NCI-H446 treated with DMSO at 0.1 percent for 48 hours (cell line): Measurements from ENCODE around the gene TBXAS1.
"Not testable (repeated sequence)": the region's sequence is repeated elsewhere in the genome, so short reads cannot be mapped to it uniquely, and the experiment has no call there.

Experiments used
- DNase-seq: peaks from one replicate; lab custom pipeline; 2025; lab: John Stamatoyannopoulos, UW

Gene TBXAS1

DNA sequence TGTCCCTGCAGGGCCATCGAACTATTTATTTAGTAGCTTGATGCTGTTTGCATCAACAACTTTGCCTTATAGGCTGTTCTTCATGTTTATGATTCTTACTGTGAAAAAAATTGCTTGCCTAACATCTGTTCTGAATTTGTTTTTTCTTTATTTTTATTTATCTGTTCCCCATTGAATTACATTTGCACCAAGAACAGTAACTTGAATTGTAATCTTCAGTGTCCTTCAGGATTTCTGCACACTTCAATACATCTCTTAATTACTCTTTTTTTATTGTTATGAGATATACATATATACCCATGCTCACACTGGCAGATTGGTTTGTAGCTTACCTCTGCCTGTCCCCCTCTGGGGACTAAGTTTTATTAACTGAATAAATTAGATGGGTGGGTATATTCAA is 64.4 kb downstream of the TBXAS1 start:
- no peak for DNase-seq

DNA sequence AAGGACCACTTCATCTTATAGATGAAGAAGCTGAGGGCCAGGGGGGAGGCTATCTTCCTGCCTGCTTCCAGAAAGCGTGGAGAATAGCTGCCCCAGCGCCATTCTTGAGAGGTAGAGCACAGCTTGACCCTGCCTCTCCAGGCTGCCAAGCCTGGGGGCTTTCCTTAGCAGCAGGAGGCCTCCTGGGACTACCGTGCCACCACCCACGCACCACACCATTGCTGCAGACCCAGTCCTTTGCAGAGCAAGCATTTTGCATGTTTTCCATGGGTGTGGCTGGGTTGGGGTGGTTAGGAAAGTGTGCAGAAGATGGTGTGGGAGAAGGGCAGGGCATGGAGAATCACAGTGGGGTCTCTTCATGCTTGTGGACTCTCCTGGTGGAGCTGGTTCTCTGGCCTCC is 64.9 kb downstream of the TBXAS1 start:
- DNase-seq = no peak

DNA sequence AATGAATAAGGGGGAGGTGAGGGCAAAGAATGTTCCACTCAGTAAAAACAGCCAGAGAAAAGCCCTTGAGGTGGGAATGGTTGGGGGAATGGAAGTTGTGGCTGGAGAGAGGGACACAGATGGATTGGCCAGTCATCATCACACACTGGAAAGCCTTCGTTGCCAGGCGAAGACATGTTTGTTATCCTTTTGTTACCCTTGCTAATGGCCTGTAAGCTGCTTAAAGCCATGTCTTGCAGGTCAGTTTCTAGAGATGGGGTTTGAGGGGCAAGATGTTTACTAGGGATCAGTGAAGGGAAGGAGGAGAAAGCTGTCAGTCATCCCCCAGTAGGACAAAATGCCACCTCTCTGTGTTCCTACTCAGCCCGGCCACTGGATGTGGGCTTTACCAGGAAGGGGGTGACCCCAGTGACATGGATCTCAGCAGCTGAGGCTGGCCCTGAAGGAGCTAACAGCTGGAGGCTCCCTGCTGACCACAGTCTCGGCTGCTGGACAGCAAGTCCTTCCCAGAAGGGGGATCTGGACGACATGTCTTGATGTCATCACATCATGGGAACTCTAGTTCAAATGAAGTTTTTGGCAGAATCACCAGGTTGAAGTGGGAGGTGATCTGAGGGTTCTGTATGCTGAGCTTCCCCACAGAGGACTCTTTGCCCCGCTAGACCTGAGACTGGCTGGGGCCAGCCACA is 66.2 kb downstream of the TBXAS1 start:
- no peak for DNase-seq

DNA sequence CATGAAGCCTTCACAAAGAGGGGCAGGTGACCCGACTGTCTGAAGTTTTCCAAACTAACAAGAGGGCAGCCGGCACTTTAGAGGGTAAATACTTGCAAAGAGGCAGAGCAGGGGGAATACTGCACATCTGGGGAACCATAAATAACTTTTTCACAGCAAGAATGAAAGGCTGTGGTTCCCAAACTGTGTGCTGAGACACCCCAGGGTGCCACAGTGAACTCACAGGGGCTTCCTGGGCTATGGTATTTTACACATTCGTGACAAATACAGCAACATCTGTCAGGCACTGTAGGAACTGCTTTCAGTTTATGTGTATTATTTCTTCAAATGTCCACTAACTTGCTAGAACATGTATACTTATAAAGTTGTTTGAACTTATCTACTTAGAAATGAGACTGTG is 67.2 kb downstream of the TBXAS1 start:
- no peak for DNase-seq

- DNase-seq = no peak
Measured at GRCh38 chr7:139896831-139897230, 67.8 kb downstream of the TBXAS1 start.

DNA sequence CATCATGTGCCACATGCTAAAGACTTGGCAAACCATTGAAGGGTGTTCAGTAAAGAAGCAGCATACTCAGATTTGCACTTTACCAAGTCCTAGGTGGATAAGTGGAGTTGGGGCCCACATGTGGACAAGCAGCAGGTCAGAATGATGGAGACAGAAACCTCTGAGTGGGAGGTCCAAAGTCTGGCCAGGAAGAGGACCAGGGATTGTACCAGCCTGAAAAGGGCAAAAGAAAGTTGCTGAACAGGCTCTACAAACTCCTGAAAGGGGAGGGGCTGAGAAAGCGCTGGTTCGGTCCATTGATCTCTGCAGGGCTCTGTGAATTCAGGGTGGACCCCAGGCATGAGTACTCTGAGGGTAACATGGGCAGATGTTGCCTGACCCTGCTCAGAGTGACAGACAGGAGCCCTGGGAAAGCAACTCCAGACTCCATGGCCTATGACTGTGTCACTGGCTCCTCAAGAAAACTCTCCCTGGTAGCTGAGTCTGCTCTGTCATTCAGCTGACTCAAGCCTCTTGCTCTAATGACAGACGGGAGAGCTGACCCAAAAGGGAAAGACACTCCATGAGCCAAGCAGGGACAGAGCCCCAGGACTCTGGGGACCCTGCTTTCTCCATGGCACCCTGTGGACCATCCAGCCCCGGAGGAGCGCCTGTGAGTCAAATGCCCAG is 68.5 kb downstream of the TBXAS1 start:
- DNase-seq = no peak

DNA sequence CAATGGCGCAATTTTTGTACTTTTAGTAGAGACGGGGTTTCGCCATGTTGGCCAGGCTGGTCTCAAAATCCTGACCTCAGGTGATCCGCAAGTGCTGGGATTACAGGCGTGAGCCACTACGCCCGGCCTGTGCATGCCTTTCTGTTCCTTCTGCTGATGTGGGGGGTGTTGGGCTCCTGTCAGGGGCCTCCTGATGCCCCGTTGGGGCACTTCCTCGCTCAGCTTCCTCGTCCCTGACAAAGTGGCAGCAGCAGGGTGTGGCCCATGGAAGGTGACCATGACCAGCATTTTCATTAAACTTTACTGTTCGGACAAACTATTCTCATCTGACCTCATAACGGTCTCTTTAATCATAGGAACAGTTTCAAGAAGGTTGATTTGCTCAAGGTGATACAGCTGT is 69.4 kb downstream of the TBXAS1 start:
- no peak for DNase-seq

- no peak for DNase-seq
Measured at GRCh38 chr7:139899328-139899955, 70.4 kb downstream of the TBXAS1 start.

GRCh38 chr7:139900326-139900725 is 71.3 kb downstream of the TBXAS1 start:
- no peak for DNase-seq

GRCh38 chr7:139901056-139901795 is 72.2 kb downstream of the TBXAS1 start:
- no peak for DNase-seq

- DNase-seq = no peak
Measured at GRCh38 chr7:139901901-139902300, 72.8 kb downstream of the TBXAS1 start.

GRCh38 chr7:139902436-139903102 is 73.5 kb downstream of the TBXAS1 start:
- no peak for DNase-seq

DNA sequence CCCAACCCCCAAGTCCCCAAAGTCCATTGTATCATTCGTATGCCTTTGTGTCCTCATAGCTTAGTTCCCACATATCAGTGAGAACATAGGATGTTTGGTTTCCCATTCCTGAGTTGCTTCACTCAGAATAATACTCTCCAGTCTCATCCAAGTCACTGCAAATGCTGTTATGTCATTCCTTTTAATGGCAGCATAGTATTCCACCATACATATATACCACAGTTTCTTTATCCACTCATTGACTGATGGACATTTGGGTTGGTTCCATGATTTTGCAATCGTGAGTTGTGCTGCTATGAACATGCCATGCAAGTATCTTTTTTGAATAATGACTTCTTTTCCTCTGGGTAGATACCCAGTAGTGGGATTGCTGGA is 74.0 kb downstream of the TBXAS1 start:
- not testable (repeated sequence) for DNase-seq

DNA sequence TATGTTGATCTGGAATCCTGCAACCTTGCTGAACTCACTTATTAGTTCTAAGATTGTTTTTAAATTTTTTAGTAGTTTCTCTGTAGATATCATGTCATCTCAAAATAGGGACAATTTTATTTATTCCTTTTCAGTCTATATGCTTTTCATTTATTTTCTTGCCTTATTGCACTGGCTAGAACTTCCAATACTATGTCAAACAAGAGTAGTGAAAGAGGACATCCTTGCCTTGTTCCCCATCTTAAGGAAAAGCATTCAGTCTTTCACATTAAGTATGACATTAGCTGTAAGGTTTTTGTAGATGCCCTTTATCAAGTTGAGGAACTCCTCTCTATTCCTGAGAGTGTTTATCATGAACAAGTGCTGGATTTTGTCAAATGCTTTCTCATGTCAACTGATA is 77.8 kb downstream of the TBXAS1 start:
- no peak for DNase-seq

GRCh38 chr7:139908792-139909191 is 79.7 kb downstream of the TBXAS1 start:
- DNase-seq = no peak

DNA sequence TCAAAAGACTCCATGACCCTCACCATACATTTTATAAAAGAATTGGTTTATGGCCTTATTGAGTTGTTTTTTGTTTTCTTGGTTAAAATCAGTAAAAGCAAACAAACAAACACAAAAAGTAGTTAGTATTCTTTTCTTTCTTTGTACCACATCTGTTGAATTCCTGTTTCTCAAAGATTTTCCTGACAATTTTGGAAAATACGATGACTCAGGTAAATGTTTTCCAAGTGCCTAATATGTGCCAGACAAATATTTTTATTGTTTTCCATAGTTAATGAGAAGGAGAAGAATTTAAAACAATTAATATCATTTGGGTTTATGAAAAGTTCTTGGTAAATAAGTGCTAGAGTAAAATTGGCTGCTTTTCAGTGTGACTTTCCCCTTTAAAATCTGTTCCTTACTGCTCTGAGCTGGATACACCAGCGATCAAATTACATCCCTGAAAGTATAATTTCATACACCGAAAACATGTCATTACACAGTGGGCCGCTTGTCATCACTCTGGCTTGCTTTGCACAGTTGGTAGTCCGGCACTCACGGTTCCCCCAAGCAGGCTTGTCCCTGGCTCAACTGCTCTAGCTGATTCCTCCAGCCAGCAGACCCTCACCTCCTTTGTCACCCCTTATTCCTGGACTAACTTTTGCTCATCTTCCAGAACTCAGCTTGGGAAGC is 80.5 kb downstream of the TBXAS1 start:
- no peak for DNase-seq

DNA sequence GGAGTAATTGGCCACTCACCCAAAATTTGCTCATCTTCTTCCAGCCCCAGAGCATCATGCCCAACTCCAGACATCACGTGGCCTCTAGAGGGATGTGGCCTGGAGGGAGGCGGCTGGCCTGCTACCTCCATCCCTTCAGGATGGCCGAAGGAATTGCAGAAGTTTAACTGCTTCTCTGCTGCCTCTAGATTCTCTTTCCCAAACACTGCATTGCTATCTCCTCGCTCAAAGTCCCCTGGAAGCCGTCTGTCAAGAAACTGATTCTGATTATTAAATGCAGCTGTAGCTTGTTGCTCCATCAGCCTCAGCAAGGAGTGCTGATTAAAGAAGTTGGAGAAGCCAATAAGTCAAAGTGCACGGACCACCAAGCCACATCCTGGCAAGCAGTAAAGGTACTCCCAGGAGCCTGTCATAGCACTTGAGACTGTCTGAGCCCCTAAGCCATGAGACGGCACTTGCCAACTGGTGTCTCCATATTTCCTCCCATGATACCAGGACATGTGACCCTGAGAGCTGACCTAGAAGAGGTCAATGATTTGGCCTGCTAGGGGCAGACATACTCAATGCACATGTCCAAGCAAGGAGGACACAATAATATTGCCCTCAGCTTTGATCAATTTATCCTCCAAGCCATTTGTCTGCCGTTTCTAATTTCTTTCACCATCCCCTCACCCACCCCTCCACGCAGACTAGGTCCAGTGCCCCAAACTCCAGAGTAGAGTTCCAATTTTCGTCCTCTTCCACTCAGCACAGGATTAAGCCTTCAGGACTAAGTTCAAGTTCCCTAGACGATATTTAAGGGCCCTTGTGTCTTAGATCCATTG is 84.2 kb downstream of the TBXAS1 start:
- no peak for DNase-seq

- DNase-seq = no peak
Measured at GRCh38 chr7:139913845-139914135, 84.7 kb downstream of the TBXAS1 start.

DNA sequence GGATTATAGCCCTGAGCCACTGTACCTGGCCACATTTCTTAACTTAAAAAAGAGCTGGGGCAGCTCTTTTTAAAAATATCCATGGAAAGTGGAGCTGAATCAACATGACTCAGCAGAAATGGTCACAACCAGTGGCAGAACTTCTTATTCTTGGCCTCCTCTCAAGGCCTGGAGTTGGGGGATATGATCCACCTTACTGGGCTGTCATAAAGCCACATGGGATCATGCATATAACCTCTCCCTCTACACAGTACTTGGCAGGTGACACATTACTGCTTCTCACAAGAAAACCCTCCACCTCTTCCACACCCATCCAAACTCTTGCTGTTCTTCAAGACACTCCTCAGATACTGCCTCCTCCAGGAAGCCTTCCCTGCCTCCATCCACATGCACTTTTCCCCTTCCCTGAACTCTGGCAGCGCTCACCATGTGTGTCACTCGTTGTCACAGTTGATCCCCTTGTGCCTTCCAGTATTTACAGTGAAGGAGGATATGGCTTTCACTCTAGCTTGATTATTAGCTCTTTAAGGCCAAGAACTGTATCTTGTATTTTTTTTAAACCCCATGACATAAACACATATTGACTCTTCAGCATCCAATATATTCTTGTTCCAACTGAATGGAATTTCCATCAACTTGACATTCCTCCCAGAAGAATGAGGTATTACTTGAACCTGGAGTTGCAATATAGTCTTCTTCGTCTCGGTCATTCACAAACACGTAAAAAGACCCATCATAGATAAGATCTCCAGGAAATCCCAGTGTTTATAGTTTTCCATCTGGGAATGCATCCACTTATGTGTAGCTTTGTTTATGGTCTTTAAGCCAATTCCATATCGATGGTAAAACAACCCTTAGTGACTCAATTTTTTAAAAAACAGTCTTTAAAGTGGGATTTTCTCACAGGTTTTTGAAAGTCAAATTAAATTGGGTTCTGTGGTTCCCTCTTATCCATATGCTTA is 85.5 kb downstream of the TBXAS1 start:
- DNase-seq = no peak
